Right hindlimb (tissue), 1 donor: ENCODE data around the gene AGAP3.

ENCODE experiments used
- DNase-seq: peaks from one replicate; pipeline ENCODE4 v3.0.0-alpha.2; 2018

Gene AGAP3

DNA sequence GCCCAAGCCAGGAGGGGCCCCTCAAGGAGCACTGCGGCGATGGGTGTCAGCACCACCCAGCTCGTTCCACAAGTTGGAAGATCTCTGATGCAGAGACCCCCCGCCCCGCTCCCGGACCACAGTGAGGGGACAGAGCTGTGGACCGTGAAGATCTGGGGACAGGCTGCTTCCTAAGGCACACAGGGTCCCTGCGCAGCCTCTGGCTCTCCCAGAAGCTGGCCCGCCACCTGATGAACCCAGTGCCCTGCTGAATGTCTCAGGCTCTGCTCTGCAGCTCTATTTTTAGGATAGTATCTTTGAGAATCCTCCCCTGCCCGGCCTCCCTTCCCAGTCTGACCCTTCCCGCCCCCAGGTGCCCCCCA lies 51.5 kb downstream of the AGAP3 start:
- DNase-seq = no peak

DNA sequence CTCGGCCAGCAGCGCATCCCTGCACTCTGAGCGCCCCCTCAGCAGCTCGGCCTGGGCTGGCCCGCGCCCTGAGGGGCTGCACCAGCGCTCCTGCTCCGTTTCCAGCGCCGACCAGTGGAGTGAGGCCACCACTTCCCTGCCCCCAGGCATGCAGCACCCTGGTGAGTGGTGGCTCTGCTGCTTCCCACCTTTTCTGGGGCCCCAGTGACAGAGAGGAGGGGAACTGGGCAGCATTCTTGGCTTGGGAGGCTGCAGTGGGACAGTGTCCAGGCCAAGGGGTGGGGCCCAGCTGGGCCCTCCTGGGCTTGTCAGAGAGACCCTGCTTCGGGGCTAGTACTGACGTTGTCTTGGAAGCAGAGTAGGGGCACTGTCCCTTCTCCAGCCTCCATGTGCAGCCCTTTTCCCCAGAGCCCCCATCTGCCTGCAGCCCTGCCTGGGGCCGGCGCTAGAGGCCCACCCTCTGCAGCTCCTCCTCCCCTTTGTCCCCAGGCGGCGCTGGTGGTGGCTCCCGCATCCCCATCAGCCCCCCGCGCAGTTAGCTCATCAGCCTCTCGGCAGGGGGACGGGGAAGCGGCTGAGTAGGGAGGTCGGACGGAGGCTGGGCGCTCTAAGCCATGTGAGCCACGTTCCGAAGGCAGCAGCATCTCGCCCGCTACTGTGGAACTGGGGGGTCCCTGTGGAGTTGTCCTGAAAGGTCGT lies 52.0 kb downstream of the AGAP3 start:
- DNase-seq = peak; percentile 28

DNA sequence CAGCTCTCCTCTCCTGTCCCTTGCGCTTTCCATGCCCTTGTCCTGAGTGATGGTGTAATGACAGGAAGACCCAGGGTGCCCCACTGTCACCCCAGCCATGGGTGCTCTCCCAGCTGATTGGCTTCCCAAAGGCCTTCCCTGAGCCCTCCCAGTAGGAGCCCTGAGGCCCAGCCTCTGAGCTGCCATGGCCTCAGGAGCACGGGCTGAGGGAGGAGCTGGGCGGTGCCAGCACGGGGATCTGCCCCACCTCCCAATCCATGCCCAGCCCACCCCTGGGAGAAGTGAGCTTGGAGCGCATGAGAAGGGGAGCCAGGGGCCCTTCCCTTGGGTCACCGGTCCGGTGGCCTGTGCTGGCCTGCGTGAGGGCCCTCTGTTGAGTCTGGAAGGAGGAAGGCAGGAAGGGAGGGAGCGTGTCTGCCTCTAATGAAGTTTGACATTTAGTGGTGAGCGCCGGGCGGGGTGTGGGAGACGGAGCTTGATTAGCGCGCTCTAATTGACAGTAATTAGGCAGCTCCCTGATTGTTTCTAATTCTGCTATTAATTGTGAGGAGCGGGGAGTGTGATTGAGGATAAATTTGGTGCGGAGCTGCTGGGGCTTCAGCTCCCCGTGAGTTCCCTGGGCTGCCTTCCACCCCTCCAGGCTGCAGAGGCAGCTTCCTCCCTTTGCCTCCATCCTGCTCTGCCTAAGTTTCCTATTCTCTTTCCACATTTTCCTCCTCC lies 53.0 kb downstream of the AGAP3 start:
- DNase-seq = peak; percentile 16

DNA sequence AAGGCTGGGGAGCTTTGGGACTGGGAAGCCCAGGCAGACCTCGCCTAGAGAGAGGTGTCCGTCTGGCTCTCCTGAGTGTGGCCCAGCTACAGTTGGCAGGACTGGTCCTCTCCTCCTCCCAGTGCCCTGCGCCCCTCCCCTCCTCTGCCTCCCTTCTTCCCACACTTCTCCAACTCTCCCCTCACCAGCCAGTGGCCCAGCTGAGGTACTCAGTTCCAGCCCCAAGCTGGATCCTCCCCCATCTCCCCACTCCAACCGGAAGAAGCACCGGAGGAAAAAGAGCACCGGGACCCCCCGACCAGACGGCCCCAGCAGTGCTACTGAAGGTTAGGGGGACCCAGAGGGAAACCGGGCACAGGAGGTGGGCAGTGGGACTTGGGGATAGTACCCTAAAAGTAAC lies 53.5 kb downstream of the AGAP3 start:
- no peak for DNase-seq

DNA sequence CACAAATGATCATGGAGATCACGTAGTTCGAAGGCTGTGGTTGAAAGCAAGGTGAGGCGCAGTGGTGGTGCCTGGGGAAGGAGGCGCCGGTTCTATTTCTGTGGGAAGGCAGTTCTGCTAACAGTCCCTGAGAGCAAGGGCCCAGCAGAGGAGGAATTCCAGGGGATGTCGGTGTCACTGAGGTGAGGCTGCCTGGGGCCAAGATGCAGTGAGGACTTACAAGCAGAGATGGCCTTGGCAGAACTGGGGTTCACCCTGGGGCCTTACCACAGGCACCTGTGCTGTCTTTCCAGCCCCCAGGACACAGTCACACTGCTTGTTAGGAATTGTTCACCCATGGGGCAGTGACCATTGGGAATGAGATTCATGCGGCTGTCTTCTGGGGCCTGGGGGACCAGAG lies 54.6 kb downstream of the AGAP3 start:
- no peak for DNase-seq

DNA sequence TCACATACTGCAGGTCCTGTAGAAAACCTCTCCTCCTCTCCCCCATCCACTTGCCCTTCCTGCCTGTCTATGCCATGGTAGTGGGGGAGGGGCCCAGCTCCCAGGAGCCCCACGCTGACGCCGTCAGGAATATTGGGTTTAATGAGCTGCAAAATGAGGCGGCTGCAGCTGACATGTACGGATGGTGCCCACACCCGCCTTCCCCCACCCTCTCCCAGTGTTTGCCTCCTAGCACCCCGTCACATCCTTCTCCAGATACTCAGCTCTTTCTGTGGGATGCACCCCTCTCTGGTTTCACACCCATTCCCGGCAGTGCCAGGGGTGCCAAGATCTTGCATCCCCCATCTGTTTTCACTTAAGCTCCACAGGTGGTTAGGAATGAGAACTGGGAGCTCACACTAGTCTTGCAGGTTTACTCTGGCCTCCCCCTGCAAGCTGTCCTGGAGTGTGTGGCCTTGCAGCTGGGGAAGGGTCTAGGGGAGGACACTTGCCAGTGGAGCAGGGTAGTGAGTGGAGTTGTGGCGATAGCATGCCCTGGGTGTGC lies 55.1 kb downstream of the AGAP3 start:
- DNase-seq = no peak

DNA sequence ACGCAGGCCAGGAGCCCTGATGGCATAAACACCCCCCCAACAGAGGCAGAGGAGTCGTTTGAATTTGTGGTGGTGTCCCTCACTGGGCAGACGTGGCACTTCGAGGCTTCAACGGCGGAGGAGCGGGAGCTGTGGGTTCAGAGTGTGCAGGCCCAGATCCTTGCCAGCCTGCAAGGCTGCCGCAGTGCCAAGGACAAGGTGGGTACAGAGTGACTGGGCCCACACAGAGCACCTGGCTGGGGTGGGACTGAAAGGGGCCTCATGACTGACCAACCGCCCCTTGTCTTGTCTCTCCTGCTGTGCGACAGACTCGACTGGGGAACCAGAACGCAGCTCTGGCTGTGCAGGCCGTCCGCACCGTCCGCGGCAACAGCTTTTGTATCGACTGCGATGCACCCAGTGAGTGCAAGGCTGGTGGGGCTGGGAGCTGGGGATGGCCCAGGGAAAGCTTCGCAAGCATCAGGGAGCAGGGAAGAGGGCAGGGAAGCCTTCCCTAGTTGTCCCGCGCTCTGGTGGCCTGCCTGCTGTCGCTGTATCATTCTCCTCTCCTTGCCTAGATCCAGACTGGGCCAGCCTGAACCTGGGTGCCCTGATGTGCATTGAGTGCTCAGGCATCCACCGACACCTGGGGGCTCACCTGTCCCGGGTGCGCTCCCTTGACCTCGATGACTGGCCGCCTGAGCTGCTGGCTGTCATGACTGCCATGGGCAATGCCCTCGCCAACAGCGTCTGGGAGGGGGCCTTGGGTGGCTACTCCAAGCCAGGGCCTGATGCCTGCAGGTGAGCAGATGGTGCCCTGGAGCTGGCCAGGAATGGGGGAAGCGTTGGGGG lies 55.8 kb downstream of the AGAP3 start:
- DNase-seq = no peak

DNA sequence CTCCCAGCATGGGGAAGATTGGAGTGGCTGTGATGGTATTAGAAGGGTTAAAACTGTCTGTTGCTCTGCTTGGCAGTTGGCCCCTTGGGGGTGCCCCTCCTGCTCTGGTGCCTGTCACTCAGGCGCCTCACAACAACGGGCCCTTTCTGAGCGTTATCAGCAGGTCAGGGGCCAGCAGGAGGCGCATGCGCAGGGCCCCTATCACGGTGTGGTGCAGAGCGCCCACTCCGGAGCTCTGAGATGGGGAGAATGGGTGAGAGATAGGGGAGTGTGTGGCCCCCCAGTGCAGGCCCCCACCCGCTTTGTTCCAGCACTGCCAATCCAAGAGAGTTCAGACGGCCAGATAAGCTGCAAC lies 56.4 kb downstream of the AGAP3 start:
- no peak for DNase-seq

DNA sequence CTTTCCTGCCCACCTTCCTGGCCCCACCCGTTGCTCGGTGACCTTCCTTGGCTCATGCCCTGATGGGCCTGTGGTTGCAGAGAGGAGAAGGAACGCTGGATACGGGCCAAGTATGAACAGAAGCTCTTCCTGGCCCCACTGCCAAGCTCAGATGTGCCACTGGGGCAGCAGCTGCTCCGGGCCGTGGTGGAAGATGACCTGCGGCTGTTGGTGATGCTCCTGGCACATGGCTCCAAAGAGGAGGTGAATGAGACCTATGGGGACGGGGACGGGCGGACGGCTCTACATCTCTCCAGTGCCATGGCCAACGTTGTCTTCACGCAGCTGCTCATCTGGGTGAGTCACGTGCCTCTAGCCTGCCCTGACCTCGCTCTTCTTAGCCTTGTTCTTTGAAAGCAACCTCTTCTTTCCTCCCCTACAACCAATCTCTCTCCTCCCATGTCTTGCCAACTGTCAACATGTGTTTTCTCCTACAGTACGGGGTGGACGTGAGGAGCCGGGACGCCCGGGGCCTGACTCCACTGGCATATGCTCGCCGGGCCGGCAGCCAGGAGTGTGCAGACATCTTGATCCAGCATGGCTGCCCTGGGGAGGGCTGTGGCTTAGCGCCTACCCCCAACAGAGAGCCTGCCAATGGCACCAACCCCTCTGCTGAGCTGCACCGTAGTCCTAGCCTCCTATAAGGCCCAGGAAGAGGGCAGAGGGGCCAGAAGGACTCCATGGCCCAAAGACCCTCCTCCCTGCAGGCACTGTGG lies 57.2 kb downstream of the AGAP3 start:
- no peak for DNase-seq

DNA sequence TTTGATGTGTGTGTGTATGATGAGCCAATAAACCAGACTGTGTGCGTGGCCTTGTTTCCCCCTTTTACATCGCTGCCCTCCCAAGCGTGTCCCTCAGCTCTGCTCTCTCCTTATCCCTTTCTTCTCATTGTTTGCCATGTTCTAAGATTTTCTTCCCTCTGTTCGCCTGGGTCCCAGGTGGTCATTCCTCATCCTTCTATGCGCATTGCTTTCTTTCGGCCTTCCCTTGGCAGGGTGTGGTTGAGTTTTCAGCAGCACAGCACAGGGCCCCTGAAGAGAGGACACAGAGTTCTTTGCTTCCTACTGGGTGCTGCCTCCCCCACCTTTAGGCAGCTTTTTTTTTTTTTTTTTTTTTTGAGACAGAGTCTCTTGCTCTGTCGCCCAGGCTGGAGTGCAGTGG lies 58.1 kb downstream of the AGAP3 start:
- no peak for DNase-seq

DNA sequence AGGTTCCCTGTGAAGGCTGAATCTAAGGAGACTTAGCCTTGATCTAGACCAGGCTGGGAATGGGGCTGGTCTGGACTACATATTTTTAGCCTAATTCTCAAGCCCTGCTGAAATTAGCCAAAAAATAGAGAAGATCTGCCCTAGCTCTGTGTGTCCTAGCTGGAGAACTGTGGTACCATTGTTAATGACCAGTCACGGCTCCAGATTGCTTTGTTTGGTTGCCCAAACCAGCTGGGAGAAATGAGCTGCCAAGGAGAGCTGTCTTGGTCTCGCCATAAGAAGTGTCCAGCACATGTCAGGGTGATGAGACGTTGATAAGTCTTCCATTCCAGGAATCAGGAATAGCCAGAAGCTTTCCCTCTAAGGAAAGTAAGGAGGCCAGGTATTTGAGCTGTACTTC lies 60.5 kb downstream of the AGAP3 start:
- DNase-seq = no peak

DNA sequence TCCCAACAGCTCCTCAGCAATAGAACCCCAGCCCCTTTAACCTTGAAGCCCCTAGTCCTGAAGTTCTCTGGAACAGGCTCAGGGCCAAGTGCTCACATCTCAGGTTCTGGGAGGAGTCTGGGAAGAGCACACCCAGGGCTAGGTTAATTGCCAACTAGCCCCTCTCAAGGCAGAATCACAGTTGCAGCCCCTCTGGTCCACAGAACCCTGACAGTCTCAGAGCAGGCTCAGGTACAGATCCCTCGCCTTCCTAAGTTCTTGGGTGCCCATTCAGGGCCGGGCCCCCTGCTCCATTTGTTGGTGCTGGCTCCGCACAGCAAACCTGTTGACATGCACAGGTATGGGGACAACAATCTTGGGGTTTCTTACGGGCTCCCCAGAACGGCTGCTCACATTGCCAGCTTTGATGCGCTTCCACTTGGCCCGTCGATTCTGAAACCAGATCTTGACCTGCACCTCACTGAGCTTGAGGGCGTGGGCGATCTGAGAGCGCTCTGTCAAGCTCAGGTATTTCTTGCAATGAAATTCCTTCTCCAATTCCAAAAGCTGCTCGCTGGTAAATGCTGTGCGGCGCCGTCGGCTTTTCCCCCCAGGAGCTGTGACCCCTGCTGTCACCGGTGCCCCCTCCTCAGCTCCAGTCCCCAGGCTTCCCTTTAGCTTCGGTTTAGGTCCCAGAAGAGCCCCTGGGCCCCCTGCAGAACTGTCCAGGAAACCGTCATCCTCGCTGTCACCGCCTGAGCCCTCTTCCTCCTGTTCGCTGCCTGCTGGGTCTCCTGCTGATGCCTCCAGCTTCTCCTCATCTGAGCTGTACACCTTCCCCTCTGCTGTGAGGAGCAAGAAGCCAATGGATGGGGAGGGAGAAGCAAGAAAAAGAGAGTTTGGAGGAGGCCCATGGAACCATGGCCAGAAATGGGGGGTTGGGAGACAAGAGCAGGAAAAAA lies 62.3 kb downstream of the AGAP3 start:
- no peak for DNase-seq

DNA sequence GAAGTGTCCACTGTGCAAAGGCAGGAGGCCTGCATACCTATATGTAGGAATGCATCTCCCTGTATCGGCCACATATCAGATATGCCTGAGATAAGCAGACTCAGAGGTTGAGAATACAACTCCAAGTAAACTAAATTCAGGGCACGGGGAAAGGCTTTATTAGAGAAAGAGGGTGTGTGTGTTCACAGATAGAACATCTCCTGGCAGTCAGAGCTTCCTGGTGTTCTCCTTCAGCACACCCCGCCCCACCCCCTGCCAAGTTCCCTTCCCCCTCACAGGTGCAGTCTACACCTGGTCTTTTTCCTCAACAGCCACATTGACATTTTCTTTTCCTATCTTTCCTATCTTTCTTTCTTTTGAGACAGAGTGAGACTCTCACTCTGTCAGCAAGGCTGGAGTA lies 64.1 kb downstream of the AGAP3 start:
- no peak for DNase-seq

DNA sequence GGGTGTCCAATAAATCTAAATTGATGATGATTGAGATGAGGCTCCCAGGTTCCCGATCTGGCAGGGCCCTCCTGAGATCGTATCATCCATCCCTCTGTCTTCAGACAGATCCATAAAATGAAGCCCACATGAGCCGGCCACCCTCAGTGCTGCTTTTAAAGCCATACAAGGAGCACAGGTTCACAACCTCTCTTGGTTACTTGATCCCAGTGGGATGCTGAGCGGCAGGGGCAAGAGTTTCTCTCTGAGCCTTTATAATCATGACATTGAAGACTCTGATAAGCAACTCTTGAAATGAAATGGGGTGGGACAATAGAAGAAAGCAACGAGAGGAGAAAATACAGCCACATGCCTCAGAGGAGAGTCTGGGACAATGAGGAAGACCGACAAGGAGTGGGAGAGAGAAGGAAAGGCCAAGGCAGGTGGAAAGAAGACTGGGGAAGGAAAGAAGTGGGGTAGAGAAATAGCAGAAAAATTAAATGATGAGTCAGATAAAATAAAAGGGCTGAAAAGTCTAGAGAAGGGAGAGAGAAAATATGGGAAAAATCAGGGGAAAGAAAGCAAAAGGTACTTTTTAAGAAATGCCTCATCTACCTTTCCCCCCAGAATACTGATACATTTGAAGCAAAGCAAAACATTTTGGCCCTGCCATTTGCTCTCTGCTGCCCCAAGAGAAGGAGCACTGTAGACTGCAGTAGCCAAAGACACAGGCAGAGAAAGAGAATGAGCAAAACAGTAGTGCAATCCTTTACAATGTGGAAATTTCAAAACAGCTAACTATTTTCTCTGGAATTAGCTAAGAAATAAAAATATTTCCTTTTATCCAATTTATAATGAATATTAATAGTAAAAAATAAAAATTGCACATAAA lies 66.6 kb downstream of the AGAP3 start:
- no peak for DNase-seq

DNA sequence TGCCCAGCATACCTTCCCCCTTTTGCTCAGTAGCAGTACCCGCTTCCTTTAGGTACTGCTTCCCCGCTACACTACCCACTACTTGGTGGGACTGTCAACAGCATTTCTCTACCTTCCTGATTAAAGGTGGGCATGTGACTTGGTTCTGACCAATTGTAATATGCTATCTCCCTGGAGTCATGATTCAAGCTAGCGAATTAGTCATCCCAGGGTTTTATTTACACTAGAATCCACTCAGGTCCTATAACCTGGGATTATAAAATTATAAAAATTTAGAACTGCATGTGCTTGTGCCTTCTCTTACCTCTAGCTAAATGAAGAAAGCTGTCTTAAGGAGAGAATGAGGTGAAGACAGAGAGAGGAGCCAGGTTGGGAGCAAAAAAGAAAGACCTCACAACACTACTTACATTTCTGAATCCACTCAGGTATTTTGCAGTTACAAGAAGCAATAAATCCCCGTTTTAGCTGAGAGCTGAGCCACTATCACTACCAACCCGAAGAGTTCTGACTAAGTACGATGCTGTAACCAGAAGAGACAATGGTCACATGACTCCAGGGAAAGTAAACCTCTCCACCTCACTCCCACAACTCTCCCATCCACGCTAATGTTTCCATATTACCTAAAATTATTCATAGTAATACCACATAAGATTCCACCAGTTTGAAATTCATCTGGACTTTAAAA lies 71.5 kb downstream of the AGAP3 start:
- no peak for DNase-seq

DNA sequence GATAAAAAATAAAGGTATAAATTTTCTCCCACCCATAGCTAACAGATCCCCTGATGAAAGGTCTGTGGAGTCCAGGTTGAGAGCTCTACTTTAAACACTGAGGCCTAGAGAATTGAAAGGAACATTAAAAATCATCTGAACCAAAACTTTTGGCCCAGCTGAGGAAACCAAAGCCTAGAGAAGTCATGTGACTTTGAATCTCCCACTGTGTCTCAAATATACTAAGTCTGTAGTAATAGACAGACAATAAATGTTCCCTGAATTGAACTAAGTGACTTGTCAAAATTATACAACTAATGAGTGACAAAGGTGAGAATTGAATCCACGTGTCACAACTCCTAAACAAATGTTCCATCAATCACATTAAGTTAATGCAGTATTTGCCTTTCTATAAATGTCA lies 75.5 kb downstream of the AGAP3 start:
- no peak for DNase-seq

DNA sequence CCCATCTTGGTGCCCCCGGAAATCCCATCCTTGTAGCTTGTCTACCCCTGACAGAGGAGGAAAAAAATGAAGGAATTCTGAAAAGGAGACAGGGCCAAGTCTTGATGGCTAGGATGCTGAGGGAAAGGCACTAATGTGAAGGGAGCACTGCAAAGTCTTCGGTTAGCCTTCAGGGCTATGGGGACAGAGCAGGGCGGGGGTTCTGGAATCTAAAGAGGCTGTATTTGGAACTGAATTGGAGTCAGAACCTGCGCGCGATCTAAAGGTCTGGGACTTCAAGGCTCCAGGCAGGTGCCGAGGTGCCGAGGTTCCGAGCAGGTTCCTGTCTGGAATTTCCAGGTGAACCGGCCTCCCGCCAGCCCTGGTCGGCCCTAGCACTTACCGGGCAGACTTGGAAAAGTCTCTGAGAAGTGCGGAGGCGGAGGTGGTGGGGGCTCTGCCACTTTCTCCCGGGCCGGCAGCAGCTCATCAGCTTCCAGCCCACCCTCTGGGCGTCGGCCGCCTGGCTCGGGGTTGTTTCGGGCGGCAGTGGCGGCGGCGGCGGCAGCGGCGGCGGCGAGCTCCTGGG lies 80.4 kb downstream of the AGAP3 start:
- no peak for DNase-seq

DNA sequence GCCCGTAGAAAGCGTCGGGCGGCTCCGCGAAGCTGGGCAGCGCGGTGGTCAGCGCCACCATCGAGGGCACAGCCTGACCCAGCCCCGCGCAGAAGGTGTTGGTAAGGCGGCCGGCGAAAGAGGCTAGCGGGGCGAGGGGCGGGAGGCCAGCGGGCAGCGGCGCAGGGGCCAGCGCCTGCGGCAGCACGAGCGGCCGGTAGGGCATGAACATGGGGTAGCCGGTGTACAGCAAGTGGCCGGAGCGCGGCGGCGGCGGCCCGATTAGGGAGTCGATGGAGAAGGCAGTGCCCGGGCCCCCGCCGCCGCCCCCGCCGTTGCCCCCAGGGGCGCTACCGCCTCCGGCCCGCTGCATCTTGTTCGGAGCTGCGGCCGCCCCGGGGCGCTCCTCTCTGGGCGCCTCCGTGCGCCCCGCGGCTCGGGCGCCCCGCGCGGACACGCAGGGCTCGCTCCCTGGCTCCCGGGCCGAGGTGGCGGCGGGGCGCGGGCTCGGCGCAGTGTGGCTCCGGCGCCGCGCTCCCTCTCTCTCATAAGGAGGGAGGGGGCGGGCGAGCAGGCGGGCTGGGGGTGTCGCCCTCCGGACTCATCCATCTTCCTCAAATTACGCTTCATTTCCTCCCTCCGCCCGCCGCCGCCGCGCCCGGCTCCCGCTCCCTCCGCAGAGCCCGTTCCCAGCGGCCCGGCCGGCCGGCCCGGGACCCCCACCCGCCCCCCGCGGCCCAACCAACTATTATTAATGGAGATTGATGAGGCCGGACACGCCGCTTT lies 81.1 kb downstream of the AGAP3 start, which contains the start of gene GBX1:
TSS of gene GBX1 (minus strand) at position 498 of the 765 bp plus-strand sequence. CDS start at position 352, 146 bp downstream.
- no peak for DNase-seq
